Mesothelial cell of epicardium (in vitro differentiated cells): ENCODE data around the gene ITPA. TPM values are rescaled to one million over a fixed set of nuclear protein-coding genes. Genes with fewer than 3 reads are reported as not detected.

Source experiments
- DNase-seq, 2 experiments: peaks; one replicate each; pipeline ENCODE4 v3.0.0; 2021; ENCODE audit warnings: low spot score in 2 of 2; ENCODE audit not compliant: unreplicated experiment in 2 of 2
- H3K27ac Mint-ChIP-seq: 2 replicates; pipeline ENCODE4 v1.8.0; 2021; ENCODE audit warnings: mixed read lengths
- H3K27me3 Mint-ChIP-seq: 2 replicates; pipeline ENCODE4 v1.8.0; 2021; ENCODE audit warnings: low read depth, mixed read lengths
- H3K36me3 Mint-ChIP-seq: 2 replicates; pipeline ENCODE4 v1.8.0; 2021; ENCODE audit warnings: mixed read lengths
- H3K4me1 Mint-ChIP-seq: 2 replicates; pipeline ENCODE4 v1.8.0; 2021; ENCODE audit warnings: mixed read lengths
- H3K4me3 Mint-ChIP-seq: 2 replicates; pipeline ENCODE4 v1.8.0; 2021; ENCODE audit warnings: mild to moderate bottlenecking, moderate library complexity, mixed read lengths
- H3K9me3 Mint-ChIP-seq: 2 replicates; pipeline ENCODE4 v1.8.0; 2021; ENCODE audit warnings: mixed read lengths
- total RNA-seq: library from RNA; stranded (reverse); gene quantifications from 3 replicates; pipeline ENCODE4 v1.2.1, GENCODE V29; 2021
- TF ChIP-seq, protein P1 (sequence below): fragments of 200-600 bp; sonication (generic); IDR thresholded peaks from one replicate; pipeline ENCODE4 v1.5.0; 2021; ENCODE audit warnings: antibody characterized with exemption; ENCODE audit not compliant: unreplicated experiment

The ITPA gene
- total RNA-seq, 1 donor from 2014 or later: 57.6 TPM

DNA sequence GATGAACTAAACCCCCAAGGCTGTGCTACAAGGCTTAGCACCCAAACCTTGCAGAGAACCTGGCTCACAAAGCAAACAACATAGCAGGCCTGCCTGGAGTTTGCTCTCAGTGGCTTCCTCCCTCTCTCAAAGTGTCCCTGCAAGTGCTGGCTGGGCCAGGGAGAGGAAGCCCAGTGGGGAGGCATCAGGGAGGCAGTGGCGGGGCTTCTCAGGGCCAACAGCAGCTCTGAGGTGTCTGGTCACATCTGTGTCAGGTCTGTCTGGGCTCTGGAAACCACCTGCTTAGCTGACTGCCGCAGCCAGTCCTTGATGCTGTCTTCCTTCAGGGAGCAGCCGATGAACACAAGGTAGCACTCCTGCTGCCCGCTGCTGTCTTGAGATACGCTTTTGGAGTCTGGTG lies 46.4 kb downstream of the ITPA start:
- Mint-ChIP-seq H3K36me3 (peaks cover 40% of the 10 kb centered on the region), H3K27me3 (peaks cover 5% of the 10 kb centered on the region), H3K9me3 (no peaks in the 10 kb centered on the region), H3K27ac (no peak overlapping the region), H3K4me1 (no peaks in the 10 kb centered on the region), H3K4me3 (no peak overlapping the region)
- TF ChIP-seq, protein P1, sequence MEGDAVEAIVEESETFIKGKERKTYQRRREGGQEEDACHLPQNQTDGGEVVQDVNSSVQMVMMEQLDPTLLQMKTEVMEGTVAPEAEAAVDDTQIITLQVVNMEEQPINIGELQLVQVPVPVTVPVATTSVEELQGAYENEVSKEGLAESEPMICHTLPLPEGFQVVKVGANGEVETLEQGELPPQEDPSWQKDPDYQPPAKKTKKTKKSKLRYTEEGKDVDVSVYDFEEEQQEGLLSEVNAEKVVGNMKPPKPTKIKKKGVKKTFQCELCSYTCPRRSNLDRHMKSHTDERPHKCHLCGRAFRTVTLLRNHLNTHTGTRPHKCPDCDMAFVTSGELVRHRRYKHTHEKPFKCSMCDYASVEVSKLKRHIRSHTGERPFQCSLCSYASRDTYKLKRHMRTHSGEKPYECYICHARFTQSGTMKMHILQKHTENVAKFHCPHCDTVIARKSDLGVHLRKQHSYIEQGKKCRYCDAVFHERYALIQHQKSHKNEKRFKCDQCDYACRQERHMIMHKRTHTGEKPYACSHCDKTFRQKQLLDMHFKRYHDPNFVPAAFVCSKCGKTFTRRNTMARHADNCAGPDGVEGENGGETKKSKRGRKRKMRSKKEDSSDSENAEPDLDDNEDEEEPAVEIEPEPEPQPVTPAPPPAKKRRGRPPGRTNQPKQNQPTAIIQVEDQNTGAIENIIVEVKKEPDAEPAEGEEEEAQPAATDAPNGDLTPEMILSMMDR: no peak
- no peak for DNase-seq

- TF ChIP-seq, protein P1: no peak
- Mint-ChIP-seq H3K27ac (no peak overlapping the region), H3K4me3 (no peak overlapping the region), H3K27me3 (no peaks in the 10 kb centered on the region), H3K36me3 (peaks cover 53% of the 10 kb centered on the region), H3K4me1 (no peaks in the 10 kb centered on the region), H3K9me3 (no peaks in the 10 kb centered on the region)
- DNase-seq: no peak
Measured at GRCh38 chr20:3258429-3258828, 49.1 kb downstream of the ITPA start.

DNA sequence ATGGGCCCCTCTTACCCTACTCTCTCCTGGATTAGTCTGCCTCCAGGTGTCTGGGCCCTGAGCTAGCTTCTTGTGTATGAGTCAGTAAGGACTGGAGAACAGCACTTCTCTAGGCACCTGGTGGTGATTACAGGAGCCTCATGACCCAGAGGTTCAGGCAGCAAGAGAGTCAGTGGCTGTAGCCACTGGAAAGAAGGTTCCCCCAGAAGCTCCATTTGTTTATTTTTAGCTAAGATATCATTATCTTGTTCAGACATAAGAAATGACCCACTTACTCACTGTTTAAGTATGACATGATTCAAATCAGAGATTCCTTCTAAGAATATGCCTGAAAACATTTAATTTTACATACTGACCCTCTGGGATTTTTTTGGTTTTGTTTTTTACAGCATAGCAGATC lies 53.3 kb downstream of the ITPA start:
- no peak for DNase-seq
- H3K4me3 Mint-ChIP-seq: no peak overlapping the region
- no peaks in the 10 kb centered on the region for H3K9me3 Mint-ChIP-seq
- H3K27me3 Mint-ChIP-seq: no peaks in the 10 kb centered on the region
- TF ChIP-seq, protein P1: no peak
- no peak overlapping the region for H3K27ac Mint-ChIP-seq
- H3K4me1 Mint-ChIP-seq: no peaks in the 10 kb centered on the region
- H3K36me3 Mint-ChIP-seq: peaks cover 50% of the 10 kb centered on the region

DNA sequence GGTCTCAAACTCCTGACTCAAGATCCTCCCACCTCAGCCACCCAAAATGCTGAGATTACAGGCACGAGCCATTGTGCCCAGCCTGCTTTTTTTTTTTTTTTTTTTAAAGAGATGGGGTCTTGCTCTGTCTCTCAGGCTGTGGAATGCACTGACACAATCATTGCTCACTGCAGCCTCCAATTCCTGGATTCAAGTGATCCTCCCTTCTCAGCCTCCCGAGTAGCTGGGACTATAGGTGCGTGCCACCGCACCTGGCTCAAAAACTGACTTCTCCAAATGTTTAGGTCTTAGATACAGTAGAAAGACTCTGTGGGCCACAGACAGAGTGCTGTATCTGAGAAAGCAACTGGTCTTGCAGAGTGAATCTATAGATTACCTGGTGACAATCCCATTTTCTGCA lies 60.8 kb downstream of the ITPA start:
- Mint-ChIP-seq H3K4me3 (no peak overlapping the region), H3K27ac (no peak overlapping the region), H3K4me1 (no peaks in the 10 kb centered on the region), H3K9me3 (no peaks in the 10 kb centered on the region), H3K36me3 (peaks cover 36% of the 10 kb centered on the region), H3K27me3 (no peaks in the 10 kb centered on the region)
- DNase-seq: no peak
- TF ChIP-seq, protein P1: no peak

- no peak overlapping the region for H3K27ac Mint-ChIP-seq
- TF ChIP-seq, protein P1: no peak
- no peaks in the 10 kb centered on the region for H3K27me3 Mint-ChIP-seq
Measured at GRCh38 chr20:3273371-3273770, 64.1 kb downstream of the ITPA start.

More at GRCh38 chr20:3273371-3273770, 64.1 kb downstream of the ITPA start:
- no peak for DNase-seq
- H3K9me3 Mint-ChIP-seq: no peaks in the 10 kb centered on the region
- H3K36me3 Mint-ChIP-seq: peaks cover 36% of the 10 kb centered on the region
- H3K4me3 Mint-ChIP-seq: no peak overlapping the region
- H3K4me1 Mint-ChIP-seq: no peaks in the 10 kb centered on the region

Other genes starting within 250 kb of the ITPA start
- gene GNRH2, start 165.9 kb upstream of the ITPA start, total RNA-seq: 1.6 to 2.1 TPM (median 1.9 TPM) in 3 replicates
- 56.9 to 66.3 TPM (median 57.0 TPM) in 3 replicates for gene MRPS26, start 163.4 kb upstream of the ITPA start, total RNA-seq
- not detected in 3 replicates for gene OXT, start 137.9 kb upstream of the ITPA start, total RNA-seq
- not detected in 3 replicates for gene AVP, start 124.8 kb upstream of the ITPA start, total RNA-seq
- 19.1 to 19.8 TPM (median 19.7 TPM) in 3 replicates for gene FASTKD5, start 49.6 kb upstream of the ITPA start, total RNA-seq
- gene UBOX5, start 49.6 kb upstream of the ITPA start, total RNA-seq: 11.6 to 12.3 TPM (median 11.6 TPM) in 3 replicates
- 14.1 to 15.1 TPM (median 14.2 TPM) in 3 replicates for gene LZTS3, start 35.9 kb upstream of the ITPA start, total RNA-seq
- 62.7 to 63.0 TPM (median 63.0 TPM) in 3 replicates for gene DDRGK1, start 4.8 kb upstream of the ITPA start, total RNA-seq
- gene SLC4A11, start 29.7 kb downstream of the ITPA start, total RNA-seq: 1.0 to 2.5 TPM (median 1.9 TPM) in 3 replicates
- gene DNAAF9, start 198.2 kb downstream of the ITPA start, total RNA-seq: 18.0 to 20.3 TPM (median 20.2 TPM) in 3 replicates